NK-92 treated with Interleukin-12 subunit alpha and Interleukin-12 subunit beta, amount 100 ng/mL, for 24 hours (cell line): Measurements from ENCODE around the gene ADAT3.

Source experiments
- DNase-seq: peaks from one replicate; lab custom pipeline; 2025; lab: John Stamatoyannopoulos, UW

The ADAT3 gene

DNA sequence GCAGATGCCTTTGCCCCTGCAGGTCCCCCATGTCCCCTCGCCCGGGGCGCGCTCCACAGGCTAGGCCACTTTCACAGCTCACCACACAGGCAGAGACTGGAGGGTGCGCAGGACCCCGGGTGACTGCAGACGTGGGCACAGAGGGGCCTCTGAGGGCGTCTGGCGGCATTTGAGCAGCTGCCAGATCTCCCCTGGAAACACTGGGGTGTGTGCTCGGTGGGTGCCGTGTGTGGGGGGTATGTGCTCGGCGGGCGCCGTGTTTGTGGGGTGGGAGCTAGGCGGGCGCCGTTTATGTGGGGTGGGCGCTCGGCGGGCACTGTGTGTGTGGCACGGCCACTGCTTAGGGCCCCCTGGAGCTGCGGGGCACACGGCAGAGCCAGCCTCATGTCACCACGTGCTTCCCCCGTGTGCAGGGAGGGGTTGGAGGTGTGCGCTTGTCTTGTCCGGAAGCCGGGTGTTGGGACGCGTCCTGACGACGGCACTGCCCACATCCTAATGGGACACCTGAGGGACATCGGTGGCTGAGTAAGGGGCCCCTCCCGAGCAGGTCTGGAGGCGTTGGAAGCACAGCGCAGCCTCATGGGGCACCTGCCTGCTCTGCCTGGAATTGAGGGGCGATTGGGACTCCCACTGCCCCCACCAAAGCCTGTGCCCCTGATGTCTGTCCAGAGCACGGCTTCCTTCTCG is 52.5 kb downstream of the ADAT3 start:
- no peak for DNase-seq

DNA sequence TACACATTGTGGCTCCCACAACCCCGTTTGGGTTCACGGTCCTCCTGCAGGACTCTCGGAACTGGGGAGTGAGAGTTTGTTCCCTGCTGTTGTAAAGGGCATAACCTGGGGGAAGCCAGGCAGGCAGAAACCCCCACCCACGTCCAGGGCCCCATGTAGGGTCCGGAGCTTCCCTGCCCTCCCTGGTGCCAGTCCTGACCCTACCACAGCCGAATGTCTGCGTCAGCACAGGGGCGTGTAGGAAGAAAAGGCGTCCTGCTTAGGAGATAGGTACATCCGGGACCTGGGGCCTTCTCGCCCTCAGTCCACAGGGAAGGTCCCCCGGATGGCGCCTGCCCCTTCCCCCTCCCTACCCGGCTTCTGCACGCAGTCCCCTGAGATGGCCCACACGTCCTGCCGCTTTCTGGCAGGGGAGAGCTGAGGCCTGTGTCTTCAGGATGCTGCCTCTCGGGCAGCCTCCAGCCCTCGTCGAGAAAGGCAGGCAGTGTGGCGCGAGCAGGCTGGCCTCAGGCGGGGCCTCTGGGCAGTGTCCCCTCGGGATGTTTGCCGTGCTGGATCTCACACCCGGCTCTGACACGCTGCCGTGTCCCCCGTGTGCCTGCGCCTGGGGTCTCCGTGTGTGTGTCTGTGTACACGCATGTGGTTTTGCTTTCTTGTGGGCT is 54.9 kb downstream of the ADAT3 start:
- DNase-seq = no peak

- no peak for DNase-seq
These were observed 56.0 kb downstream of the ADAT3 start for GRCh38 chr19:1961000-1961883.

DNA sequence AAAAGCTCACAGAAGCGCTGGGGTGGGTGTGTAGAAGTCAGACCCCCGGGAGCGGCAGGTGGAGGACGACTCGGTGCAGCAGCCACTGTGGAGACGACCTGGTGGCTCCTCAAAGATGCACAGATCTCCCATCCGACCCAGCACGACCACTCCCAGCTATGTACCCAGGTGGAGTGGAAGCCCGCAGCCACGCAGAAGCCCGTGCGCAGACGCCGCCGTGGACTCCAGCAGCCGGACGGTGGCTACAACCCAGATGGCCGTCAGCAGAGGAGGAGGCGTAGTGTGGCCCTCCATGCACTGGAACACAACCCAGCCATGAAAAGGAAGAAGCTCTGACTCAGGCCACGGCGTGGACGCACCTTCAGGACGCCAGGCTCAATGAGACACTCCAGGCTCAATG is 57.5 kb downstream of the ADAT3 start:
- no peak for DNase-seq
